GM12801 (cell line): ENCODE results near the gene RPTOR.

ENCODE experiments used
- TF ChIP-seq, protein P1 (sequence below): IDR thresholded peaks from one replicate; pipeline ENCODE4 v1.5.1; 2011; ENCODE audit warnings: control low read depth; ENCODE audit not compliant: insufficient read length; ENCODE audit errors: extremely low read depth

The RPTOR gene

DNA sequence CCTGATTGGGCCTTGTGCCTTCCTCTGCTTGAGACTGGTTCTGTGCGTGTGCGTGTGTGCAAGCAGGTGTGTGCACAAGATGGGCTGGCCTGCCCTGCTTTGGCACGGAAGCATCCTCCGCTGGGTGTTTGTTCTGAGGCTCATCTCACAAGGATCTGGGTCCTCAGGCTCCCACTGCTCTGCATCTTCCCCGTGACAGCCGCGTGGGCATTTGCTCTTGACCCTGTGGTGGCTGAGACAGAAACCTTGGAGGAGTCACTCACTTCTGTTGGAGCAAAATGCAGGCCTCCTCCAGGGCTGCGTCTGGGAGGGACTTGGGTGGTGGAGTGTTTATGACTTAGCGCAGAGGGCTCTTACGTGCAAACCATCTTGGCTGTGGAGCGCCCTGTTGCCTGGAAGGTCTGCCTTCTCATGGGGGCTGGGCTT lies 119.2 kb downstream of the RPTOR start:
- TF ChIP-seq, protein P1, sequence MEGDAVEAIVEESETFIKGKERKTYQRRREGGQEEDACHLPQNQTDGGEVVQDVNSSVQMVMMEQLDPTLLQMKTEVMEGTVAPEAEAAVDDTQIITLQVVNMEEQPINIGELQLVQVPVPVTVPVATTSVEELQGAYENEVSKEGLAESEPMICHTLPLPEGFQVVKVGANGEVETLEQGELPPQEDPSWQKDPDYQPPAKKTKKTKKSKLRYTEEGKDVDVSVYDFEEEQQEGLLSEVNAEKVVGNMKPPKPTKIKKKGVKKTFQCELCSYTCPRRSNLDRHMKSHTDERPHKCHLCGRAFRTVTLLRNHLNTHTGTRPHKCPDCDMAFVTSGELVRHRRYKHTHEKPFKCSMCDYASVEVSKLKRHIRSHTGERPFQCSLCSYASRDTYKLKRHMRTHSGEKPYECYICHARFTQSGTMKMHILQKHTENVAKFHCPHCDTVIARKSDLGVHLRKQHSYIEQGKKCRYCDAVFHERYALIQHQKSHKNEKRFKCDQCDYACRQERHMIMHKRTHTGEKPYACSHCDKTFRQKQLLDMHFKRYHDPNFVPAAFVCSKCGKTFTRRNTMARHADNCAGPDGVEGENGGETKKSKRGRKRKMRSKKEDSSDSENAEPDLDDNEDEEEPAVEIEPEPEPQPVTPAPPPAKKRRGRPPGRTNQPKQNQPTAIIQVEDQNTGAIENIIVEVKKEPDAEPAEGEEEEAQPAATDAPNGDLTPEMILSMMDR: no peak

DNA sequence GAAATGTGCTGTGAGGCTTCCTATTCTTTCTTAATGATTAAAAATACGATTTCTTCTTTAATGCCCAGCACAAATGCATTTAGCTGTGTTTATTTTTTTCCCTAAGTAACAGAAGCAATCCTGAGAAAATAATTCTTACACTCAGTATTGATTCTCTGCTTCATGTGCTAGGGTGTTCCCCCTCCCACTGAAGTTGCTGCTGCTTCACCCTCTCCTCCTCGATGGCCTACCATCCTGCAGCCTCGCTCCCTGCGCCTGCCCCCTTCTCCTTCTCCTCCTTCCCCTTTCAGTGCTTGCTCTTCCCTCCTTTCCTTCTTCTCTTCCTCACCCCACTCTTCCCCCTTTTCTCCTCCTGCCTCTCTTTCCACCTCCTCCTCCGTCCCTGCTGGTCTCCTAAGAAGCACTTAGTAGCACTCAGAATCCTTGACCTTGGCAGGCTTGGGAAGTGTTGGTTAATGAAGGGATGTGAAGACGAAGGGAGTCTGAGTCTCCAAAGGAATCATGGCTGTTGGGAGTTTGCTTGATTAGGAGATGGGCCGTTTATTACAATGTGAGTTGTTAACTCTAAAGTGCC lies 119.7 kb downstream of the RPTOR start:
- TF ChIP-seq, protein P1: no peak

DNA sequence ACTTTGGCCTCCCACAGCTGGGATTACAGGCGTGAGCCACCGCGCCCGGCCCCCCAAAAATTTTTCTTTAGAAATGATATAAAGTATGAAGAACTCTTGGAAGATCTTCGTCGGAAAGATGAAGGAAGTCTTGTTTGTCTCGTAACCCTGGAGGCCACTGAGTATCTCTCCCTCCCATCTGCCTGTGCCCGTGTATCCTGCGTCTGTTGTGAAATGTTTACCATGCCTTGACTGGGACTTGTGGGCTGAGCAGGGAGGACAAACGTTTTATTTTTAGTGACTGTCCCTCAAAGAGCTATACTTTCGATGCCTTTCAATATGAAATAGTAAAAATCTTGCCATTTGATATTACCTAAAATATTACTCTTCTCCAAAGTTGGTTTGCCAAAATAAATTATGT lies 121.2 kb downstream of the RPTOR start:
- TF ChIP-seq, protein P1: no peak

DNA sequence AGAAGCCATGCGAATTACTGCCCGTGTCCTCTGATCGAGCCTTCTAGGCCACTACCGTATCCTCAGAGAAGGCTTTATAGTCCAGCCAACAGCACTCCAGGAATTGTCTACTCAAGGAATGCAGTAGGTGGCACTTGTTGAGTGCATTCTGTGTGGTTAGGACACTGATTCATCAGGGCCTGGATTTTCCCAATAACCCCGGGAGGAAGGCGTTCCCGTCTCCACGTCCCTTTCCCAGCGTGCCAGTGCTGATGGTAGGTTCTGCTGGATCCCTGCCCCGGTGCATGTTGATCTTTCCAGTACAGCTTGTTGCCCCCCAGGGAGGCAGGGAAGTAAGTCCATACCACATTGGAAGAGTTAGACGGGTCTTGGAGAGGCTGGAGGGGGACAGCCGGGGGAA lies 122.2 kb downstream of the RPTOR start:
- TF ChIP-seq, protein P1: no peak

DNA sequence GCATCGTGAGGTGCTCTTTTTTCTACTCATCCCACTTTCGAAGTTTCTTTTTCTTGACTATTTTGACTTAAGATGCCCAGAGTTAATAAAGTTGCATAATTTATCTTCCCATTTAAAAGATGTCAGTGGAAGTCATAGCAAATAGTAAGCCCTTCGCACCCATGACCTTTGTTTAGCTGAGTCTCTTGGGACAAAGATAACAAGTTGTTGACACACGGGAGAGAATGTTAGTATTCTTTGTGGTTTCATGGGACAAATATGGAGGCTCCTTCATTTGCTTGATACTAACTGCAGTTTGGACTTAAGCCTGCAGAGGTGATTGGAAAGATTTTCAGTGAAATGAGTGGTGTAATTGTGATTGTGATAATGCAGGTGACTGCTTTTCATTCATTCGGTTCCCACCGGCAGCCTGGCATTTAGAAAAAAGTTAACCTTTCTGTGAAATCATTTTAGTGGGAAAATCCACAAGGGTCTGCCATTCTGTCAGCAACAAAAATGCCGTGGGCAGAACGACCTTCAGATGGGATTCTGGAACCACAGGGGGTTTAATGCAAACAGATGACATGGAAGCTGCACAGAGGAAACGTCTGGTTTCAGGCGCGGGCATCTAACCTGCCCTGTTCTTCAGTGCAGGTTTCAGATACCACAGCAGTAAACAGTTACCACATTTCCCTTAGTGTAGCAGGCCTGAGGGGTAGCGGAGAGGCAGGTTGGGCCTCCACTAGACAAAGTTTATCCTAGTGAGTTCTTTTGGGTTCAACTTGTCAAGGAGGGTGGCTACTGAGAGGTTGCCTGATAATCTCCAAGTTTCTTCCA lies 123.0 kb downstream of the RPTOR start:
- TF ChIP-seq, protein P1: no peak

DNA sequence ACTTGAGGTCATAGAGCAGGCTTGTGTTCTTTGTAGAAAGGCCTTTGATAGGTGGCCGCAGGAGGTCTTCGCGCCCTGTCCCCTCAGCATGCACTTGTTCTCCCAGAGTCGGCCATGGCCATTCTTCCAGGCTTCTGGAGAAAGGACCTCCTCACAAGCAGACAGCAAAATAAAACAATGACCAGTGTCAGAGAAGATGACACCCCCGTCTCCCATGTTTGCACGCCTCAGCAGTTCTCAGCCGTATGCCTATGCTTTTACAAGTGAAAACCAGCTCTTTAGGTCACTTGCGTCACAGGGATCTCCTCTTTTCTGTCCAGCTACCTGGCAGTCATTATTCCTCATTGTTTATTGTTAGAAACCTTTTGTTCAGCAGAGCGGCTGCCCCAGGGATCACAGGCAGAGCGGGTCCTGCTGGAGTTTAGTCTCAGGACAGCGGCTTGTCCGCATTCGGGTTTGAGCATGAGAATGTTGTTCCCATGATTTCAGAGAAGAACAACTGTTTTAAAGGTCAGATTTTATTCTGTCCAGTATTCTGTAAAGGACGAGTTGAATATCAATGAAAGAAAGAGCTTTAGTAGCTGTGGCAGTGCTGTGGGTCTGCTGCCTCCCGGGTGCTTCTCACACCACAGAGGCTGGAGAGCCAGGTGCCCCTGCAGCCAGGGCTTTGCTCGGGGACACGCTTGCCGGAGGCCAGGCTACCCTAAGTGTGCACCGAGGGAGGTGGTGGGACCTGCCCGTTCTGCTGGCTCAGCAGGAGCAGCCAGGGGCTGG lies 123.9 kb downstream of the RPTOR start:
- TF ChIP-seq, protein P1: no peak

DNA sequence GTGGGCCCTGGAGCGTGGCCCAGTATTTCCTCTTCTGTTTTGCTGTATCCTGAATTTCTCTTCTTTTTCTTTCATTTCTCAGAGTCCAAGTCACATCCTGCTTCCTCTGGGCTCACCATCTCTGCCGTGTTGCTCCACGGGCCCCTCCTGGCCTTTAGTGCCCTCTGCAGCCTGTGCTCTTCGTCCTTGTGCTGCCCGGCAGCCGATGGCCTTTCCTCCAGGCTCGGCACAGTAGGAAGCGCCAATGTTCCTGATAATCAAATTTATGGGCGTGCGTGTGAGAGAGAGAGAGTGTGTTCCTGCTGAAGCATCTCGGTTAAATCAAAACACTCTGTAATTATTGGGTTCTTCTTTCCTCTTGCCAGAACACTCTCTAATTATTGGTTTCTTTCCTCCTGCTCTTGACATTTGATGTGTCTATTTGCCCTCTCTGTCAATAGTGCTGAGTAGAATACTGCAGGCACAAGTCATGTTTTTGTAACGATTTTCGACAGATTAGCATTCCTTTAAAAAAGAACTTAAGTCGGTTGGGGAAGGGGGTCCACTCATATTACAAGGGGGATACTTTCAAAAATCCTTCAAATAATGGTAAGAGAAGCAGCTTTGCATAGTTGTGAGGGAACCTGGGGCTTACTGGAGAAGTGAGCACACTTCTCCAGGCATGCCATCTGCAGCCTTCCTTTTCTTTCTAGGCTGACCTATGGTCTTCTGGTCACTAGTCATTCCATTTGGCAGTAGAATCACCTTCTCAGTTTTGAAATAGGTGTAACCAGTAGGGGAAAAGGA lies 126.6 kb downstream of the RPTOR start:
- TF ChIP-seq, protein P1: no peak
